Psoas muscle (tissue), 8 donors: Measurements from ENCODE around the gene TRPM2. TPM values are rescaled to one million over a fixed set of nuclear protein-coding genes. Genes with fewer than 3 reads are reported as not detected.
A peak's percentile ranks its signal among the peaks of the same experiment; 100 is the strongest.

Source experiments
- ATAC-seq, 4 donors: fragments of 200-7000 bp; cut with Tn5 transposase; one replicate each; pipeline ENCODE4 v1.9.1; 2020; ENCODE audit warnings: moderate library complexity in 3 of 4, mild to moderate bottlenecking in 2 of 4
- DNase-seq, 2 donors: peaks; one replicate each; pipeline ENCODE4 v3.0.0-alpha.2; 2020
- H3K27ac ChIP-seq: fragments of 200-600 bp; one replicate; pipeline ENCODE4 v1.8.0; 2022
- H3K27me3 ChIP-seq, 3 donors: fragments of 200-600 bp in 1 of 3; one replicate each; pipeline versions ENCODE4 v1.6.1 to v1.8.0; 2013 to 2022; ENCODE audit warnings: low read length in 2 of 3, mild to moderate bottlenecking in 2 of 3, moderate library complexity in 1 of 3; ENCODE audit not compliant: insufficient read depth in 3 of 3
- H3K36me3 ChIP-seq, 2 donors: fragments of 200-600 bp in 1 of 2; one replicate each; pipeline versions ENCODE4 v1.6.1 to v1.8.0; 2013 to 2022; ENCODE audit warnings: low read depth in 1 of 2, mild to moderate bottlenecking in 1 of 2, moderate library complexity in 1 of 2; ENCODE audit not compliant: insufficient read depth in 1 of 2
- H3K4me1 ChIP-seq: fragments of 200-600 bp; one replicate; pipeline ENCODE4 v1.8.0; 2022
- H3K4me3 ChIP-seq: fragments of 200-600 bp; one replicate; pipeline ENCODE4 v1.8.0; 2022; ENCODE audit warnings: mild to moderate bottlenecking
- H3K9me3 ChIP-seq: fragments of 200-600 bp; one replicate; pipeline ENCODE4 v1.8.0; 2022
- WGBS, 3 donors: extraction: QIAGEN DNeasy Blood & Tissue Kit; methylation state at CpG; one replicate each; pipeline versions ENCODE4 v1.1.6 to v1.1.7; 2013; 5-methylcytosine and 5-hydroxymethylcytosine counted together
- intact Hi-C, 2 donors: fragments of 100-400 bp; cut with DNase I; formaldehyde crosslinking; loops; one replicate each; pipeline versions ENCODE4 v1.11.0 to v1.14.2; 2022
- polyA plus RNA-seq, 3 donors: library from polyadenylated mRNA; stranded (reverse); fragments of 200-250 nt; gene quantifications; one replicate each; pipeline ENCODE4 v1.2.3, GENCODE V29; 2013
- total RNA-seq, 4 donors: library from RNA; stranded (reverse); fragmentation: NEBNext Ultra II Directional in 2 of 4; extraction: Animal tissue kit (Norgen Biotek cat#: 25700) in 2 of 4; gene quantifications; one replicate each; pipeline versions ENCODE4 v1.2.1 to v1.2.4, GENCODE V29; 2021 to 2023
- TF ChIP-seq, protein P1 (sequence below): fragments of 200-600 bp; IDR thresholded peaks from one replicate; pipeline ENCODE4 v1.8.0; 2022; ENCODE audit warnings: antibody characterized with exemption
- donor health status: healthy with polysubstance abuse.
- donor health status: DM: no; HTN: no; CAD: no; lungs with moderate emphysema.
- donor health status: Bipolar disorder and iron deficiency.
- donor health status: healthy.
- donor health status: DM: yes; HTN: yes; CAD: no.
- donor health status: DM: no; HTN: no; CAD: no.
- donor health status: DM: no; HTN: no; CAD: no.
- donor health status: DM: yes; HTN: yes; CAD: no.

The TRPM2 gene
- total and polyA plus RNA-seq, 7 donors: 0.08 to 1.7 (median 0.76) TPM

DNA sequence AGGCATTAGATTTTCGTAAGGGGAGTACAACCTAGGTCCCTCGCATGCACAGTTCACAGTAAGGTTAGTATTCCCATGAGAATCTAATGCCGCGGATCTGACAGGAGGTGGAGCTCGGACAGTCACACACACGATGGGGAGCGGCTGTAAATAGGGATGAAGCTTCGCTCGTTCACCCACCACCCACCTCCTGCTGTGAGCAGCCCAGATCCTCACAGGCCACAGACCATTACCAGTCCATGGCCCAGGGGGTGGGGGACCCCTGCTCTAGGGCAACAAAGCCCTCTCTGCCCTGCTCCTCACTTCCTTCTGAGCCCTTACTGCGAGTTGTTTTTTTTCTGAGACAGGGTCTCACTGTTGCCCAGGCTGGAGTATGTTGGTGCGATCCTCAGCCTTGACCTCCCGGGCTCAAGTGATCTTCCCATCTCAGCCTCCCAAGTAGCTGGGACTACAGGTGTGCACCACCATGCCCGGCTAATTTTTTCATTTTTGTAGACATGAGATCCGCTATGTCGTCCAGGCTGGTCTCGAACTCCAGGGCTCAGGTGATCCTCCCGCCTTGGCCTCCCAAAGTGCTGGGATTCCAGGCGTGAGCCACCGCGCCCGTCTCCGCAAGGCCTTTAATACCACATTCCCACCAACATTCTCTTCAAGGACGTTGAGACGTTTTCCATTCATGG lies 21.3 kb downstream of the TRPM2 start:
- no peak for ATAC-seq
- no peak overlapping the region for H3K27ac ChIP-seq
- no peaks in the 10 kb centered on the region for H3K36me3 ChIP-seq
- no peak overlapping the region for H3K4me3 ChIP-seq
- intact Hi-C loops: no loop called here
- no peaks in the 10 kb centered on the region for H3K9me3 ChIP-seq
- no peaks in the 10 kb centered on the region for H3K4me1 ChIP-seq
- TF ChIP-seq, protein P1, sequence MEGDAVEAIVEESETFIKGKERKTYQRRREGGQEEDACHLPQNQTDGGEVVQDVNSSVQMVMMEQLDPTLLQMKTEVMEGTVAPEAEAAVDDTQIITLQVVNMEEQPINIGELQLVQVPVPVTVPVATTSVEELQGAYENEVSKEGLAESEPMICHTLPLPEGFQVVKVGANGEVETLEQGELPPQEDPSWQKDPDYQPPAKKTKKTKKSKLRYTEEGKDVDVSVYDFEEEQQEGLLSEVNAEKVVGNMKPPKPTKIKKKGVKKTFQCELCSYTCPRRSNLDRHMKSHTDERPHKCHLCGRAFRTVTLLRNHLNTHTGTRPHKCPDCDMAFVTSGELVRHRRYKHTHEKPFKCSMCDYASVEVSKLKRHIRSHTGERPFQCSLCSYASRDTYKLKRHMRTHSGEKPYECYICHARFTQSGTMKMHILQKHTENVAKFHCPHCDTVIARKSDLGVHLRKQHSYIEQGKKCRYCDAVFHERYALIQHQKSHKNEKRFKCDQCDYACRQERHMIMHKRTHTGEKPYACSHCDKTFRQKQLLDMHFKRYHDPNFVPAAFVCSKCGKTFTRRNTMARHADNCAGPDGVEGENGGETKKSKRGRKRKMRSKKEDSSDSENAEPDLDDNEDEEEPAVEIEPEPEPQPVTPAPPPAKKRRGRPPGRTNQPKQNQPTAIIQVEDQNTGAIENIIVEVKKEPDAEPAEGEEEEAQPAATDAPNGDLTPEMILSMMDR: no peak
- H3K27me3 ChIP-seq: peaks cover 0 to 58% (median 24%) of the 10 kb centered on the region in 3 donors
- DNase-seq: peak in 1 of 2 donors; percentile 18
- 82 to 89% (median 85%) methylated on average over 24 of the region's 24 CpGs for WGBS, 3 donors

DNA sequence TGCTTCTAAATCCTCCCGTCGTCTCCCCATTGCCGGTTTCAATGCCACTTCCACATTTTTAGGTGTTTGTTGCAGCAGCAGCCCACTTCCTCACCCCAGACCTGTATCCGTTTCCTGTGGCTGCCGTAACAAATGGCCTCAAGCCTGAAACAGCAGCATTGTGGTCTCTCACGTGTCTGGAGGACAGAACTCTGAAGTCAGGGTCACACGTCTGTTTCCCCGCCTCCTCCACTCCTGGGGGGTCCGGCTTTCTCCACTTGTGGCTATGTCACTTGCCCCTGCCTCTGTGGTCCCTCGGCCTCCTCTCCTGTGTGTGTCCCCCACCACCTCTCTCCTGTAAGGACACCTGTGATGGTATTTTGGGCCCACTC lies 21.8 kb downstream of the TRPM2 start:
- intact Hi-C loops: no loop called here
- WGBS, 3 donors: 66 to 84% (median 72%) methylated on average over 10 of the region's 10 CpGs
- Histone ChIP-seq H3K36me3 (no peaks in the 10 kb centered on the region), H3K4me3 (no peak overlapping the region), H3K27me3 (peaks cover 0 to 56% (median 22%) of the 10 kb centered on the region in 3 donors), H3K4me1 (no peaks in the 10 kb centered on the region), H3K9me3 (no peaks in the 10 kb centered on the region), H3K27ac (no peak overlapping the region)
- TF ChIP-seq, protein P1: no peak
- no peak for ATAC-seq
- DNase-seq: peak in 1 of 2 donors; percentile 31

DNA sequence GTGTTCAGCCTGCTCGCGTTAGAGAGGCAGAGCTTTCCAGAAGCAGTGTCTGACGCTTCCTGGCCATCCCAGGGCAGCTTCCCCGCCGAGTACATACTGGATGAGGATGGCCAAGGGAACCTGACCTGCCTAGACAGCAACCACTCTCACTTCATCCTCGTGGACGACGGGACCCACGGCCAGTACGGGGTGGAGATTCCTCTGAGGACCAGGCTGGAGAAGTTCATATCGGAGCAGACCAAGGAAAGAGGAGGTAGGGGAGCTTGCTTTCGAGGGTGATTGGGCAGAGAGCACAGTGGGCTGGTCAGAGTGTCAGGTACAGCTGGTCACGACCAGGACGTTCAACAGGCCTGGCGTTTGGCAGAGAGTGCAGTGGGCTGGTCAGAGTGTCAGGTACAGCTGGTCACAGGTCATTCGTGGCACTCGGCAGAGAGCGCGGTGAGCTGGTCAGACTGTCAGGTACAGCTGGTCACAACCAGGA lies 22.4 kb downstream of the TRPM2 start:
- H3K4me3 ChIP-seq: no peak overlapping the region
- peaks cover 0 to 56% (median 22%) of the 10 kb centered on the region in 3 donors for H3K27me3 ChIP-seq
- DNase-seq: peak in 1 of 2 donors; percentile 45
- no peaks in the 10 kb centered on the region for H3K4me1 ChIP-seq
- no peaks in the 10 kb centered on the region for H3K9me3 ChIP-seq
- intact Hi-C loops: no loop called here
- H3K27ac ChIP-seq: no peak overlapping the region
- 81 to 86% (median 84%) methylated on average over 19 of the region's 19 CpGs for WGBS, 3 donors
- no peaks in the 10 kb centered on the region for H3K36me3 ChIP-seq
- TF ChIP-seq, protein P1: no peak
- no peak for ATAC-seq

DNA sequence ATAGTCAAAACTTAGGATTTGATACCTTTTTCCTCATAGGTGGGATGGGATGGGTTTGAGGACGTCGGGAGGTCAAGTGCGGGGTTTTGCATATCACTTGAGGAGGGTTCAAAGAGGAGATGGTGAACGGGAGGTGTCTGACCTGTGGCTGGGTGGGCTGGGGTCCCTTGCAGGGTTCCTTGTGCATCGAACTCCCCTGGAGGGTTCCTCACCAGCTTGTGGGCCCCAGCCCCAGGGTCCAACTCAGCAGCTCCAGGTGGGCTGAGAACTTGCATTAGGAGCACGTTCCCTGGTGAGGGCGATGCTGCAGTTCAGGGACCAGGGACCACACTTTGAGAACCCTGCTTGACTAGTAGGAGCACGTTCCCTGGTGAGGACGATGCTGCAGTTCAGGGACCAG lies 23.2 kb downstream of the TRPM2 start:
- H3K9me3 ChIP-seq: no peaks in the 10 kb centered on the region
- H3K4me1 ChIP-seq: no peaks in the 10 kb centered on the region
- TF ChIP-seq, protein P1: no peak
- ATAC-seq: no peak
- no peak overlapping the region for H3K4me3 ChIP-seq
- no peaks in the 10 kb centered on the region for H3K36me3 ChIP-seq
- H3K27ac ChIP-seq: no peak overlapping the region
- WGBS, 3 donors: 83 to 87% (median 87%) methylated on average over 9 of the region's 9 CpGs
- intact Hi-C loops: no loop called here
- peaks cover 0 to 55% (median 19%) of the 10 kb centered on the region in 3 donors for H3K27me3 ChIP-seq
- peak in 1 of 2 donors; percentile 22 for DNase-seq
